Measurements from ENCODE around the gene HIGD1C. TPM values are rescaled to one million over a fixed set of nuclear protein-coding genes. Genes with fewer than 3 reads are reported as not detected.

HIGD1C gene
- total and polyA plus RNA-seq, 10 donors, result not detected

GRCh38 chr12:50984586-50985298 is 32.4 kb downstream of the HIGD1C start:
- 47 to 74% (median 50%) methylated on average over 2 of the region's 2 CpGs for WGBS, 5 donors
- no peak for DNase-seq
- intact Hi-C loops (cut with DNase I; ENCODE audit: low total_unique reads), result loop anchor here (10.0 kb wide), 1 partner anchor 60 kb away; a partner anchor contains a TSS
- H3K36me3 ChIP-seq, result peaks cover 0 to 54% (median 23%) of the 10 kb centered on the region in 6 donors
- H3K4me3 ChIP-seq, result no peak overlapping the region
- H3K27ac ChIP-seq, result peak overlapping the region in 7 of 8 donors; percentile 0 to 60 (median 21)
- TF ChIP-seq POLR2AphosphoS5 (IDR thresholded peaks at IDR 0.05) (no peak), POLR2A (IDR thresholded peaks at IDR 0.05) (no peak), CTCF (IDR thresholded peaks at IDR 0.05 in 8 of 11, conservative IDR thresholded peaks at IDR 0.05 in 3 of 11) (no peak)
- no peaks in the 10 kb centered on the region for H3K9me3 ChIP-seq
- H3K27me3 ChIP-seq (replicated peaks in 1 of 7), result no peaks in the 10 kb centered on the region
- peaks cover 0 to 24% (median 6%) of the 10 kb centered on the region in 6 donors for H3K4me1 ChIP-seq

GRCh38 chr12:50985322-50985721 is 33.0 kb downstream of the HIGD1C start:
- no peak for TF ChIP-seq CTCF (IDR thresholded peaks at IDR 0.05 in 8 of 11, conservative IDR thresholded peaks at IDR 0.05 in 3 of 11)
- no peak for TF ChIP-seq POLR2A (IDR thresholded peaks at IDR 0.05)
- TF ChIP-seq POLR2AphosphoS5 (IDR thresholded peaks at IDR 0.05), result peak in 1 of 3 donors; percentile 5
- peak overlapping the region in 6 of 8 donors; percentile 15 to 60 (median 28) for H3K27ac ChIP-seq
- no peak for DNase-seq
- no peaks in the 10 kb centered on the region for H3K27me3 ChIP-seq (replicated peaks in 1 of 7)
- intact Hi-C loops (cut with DNase I; ENCODE audit: low total_unique reads), result loop anchor here (10.0 kb wide), 1 partner anchor 61 kb away; a partner anchor contains a TSS
- H3K36me3 ChIP-seq, result peaks cover 0 to 54% (median 25%) of the 10 kb centered on the region in 6 donors
- H3K9me3 ChIP-seq, result no peaks in the 10 kb centered on the region
- no peak overlapping the region for H3K4me3 ChIP-seq
- peaks cover 0 to 24% (median 6%) of the 10 kb centered on the region in 6 donors for H3K4me1 ChIP-seq

GRCh38 chr12:50986966-50987737 is 34.8 kb downstream of the HIGD1C start:
- Histone ChIP-seq H3K27ac (no peak overlapping the region), H3K9me3 (no peaks in the 10 kb centered on the region), H3K36me3 (peaks cover 0 to 54% (median 37%) of the 10 kb centered on the region in 6 donors), H3K4me1 (peaks cover 0 to 24% (median 6%) of the 10 kb centered on the region in 6 donors), H3K4me3 (no peak overlapping the region), H3K27me3 (replicated peaks in 1 of 7) (no peaks in the 10 kb centered on the region)
- 53 to 62% (median 60%) methylated on average over 8 of the region's 8 CpGs for WGBS, 5 donors
- no peak for DNase-seq
- no peak for TF ChIP-seq POLR2A (IDR thresholded peaks at IDR 0.05)
- TF ChIP-seq CTCF (IDR thresholded peaks at IDR 0.05 in 8 of 11, conservative IDR thresholded peaks at IDR 0.05 in 3 of 11), result peak in 8 of 11 experiments; percentile 34 to 62 (median 51)
- peak in 1 of 3 donors; percentile 27 for TF ChIP-seq POLR2AphosphoS5 (IDR thresholded peaks at IDR 0.05)
- intact Hi-C loops (cut with DNase I; ENCODE audit: low total_unique reads), result loop anchor here (2.0 to 10.0 kb wide), 2 partner anchors 62 to 162 kb away; a partner anchor contains a TSS
